H54 (cell line): Measurements from ENCODE around the gene NEURL1.
"Not testable (repeated sequence)": the region's sequence is repeated elsewhere in the genome, so short reads cannot be mapped to it uniquely, and the experiment has no call there.

Experiments
- DNase-seq: peaks from one replicate; pipeline ENCODE4 v3.0.0; 2011; ENCODE audit warnings: low spot score, mixed read lengths; ENCODE audit not compliant: insufficient read length
- FAIRE-seq: peaks from 3 replicates; lab custom pipeline; 2011; peaks lifted over from hg19 to GRCh38; lab: Jason Lieb, UNC
- POLR2A ChIP-seq: IDR thresholded peaks from 2 replicates; pipeline ENCODE4 v1.6.1; 2011; ENCODE audit warnings: low read depth, mild to moderate bottlenecking, low read length

Gene NEURL1

GRCh38 chr10:103600956-103601569 is 107.6 kb downstream of the NEURL1 start:
- DNase-seq (no peak), FAIRE-seq (no peak)
- TF ChIP-seq POLR2A = no peak

- no peak for FAIRE-seq
- no peak for DNase-seq
- no peak for TF ChIP-seq POLR2A
Observed at GRCh38 chr10:103602028-103602851, 108.7 kb downstream of the NEURL1 start.

GRCh38 chr10:103602852-103603155 is 109.3 kb downstream of the NEURL1 start:
- DNase-seq (no peak), FAIRE-seq (no peak)

GRCh38 chr10:103603382-103603781 is 109.9 kb downstream of the NEURL1 start:
- no peak for DNase-seq
- no peak for FAIRE-seq
- TF ChIP-seq POLR2A = no peak

More at GRCh38 chr10:103602852-103603155, 109.3 kb downstream of the NEURL1 start:
- no peak for TF ChIP-seq POLR2A

GRCh38 chr10:103605359-103606096 is 112.0 kb downstream of the NEURL1 start:
- DNase-seq = no peak
- TF ChIP-seq POLR2A = no peak
- no peak for FAIRE-seq

- FAIRE-seq = not testable (repeated sequence)
Observed at GRCh38 chr10:103606097-103606438, 112.6 kb downstream of the NEURL1 start.

GRCh38 chr10:103607051-103607450 is 113.5 kb downstream of the NEURL1 start:
- DNase-seq, FAIRE-seq: not testable (repeated sequence)

More at GRCh38 chr10:103606097-103606438, 112.6 kb downstream of the NEURL1 start:
- DNase-seq = not testable (repeated sequence)

- DNase-seq, FAIRE-seq: not testable (repeated sequence)
Observed at GRCh38 chr10:103608056-103608455, 114.6 kb downstream of the NEURL1 start.

GRCh38 chr10:103609231-103610082 is 116.0 kb downstream of the NEURL1 start:
- no peak for TF ChIP-seq POLR2A
- FAIRE-seq = no peak
- DNase-seq = no peak

GRCh38 chr10:103610083-103610472 is 116.6 kb downstream of the NEURL1 start:
- FAIRE-seq (no peak), DNase-seq (no peak)
- TF ChIP-seq POLR2A = no peak

- FAIRE-seq (no peak), DNase-seq (no peak)
- TF ChIP-seq POLR2A = no peak
Observed at GRCh38 chr10:103610921-103611511, 117.5 kb downstream of the NEURL1 start.

- no peak for TF ChIP-seq POLR2A
- FAIRE-seq (no peak), DNase-seq (peak; percentile 47)
Observed at GRCh38 chr10:103612462-103613365, 119.2 kb downstream of the NEURL1 start.
